Cardiac fibroblast (primary cell): Measurements from ENCODE around the gene FOXK1.
A peak's percentile ranks its signal among the peaks of the same experiment; 100 is the strongest.

Experiments used
- DNase-seq, 2 donors: peaks; one replicate each; pipeline versions ENCODE4 v3.0.0 to v3.0.0-alpha.2; 2010; ENCODE audit warnings: low read depth in 2 of 2
- H3K4me3 ChIP-seq, 2 donors: replicated peaks in 1 of 2; 1 replicate in 1 of 2; 2 replicates in 1 of 2; pipeline ENCODE4 v1.5.1; 2011; ENCODE audit warnings: low read depth in 2 of 2, low read length in 2 of 2, mild to moderate bottlenecking in 2 of 2, moderate library complexity in 1 of 2
- TF ChIP-seq, protein P1 (sequence below): IDR thresholded peaks from one replicate; pipeline ENCODE4 v1.5.1; 2011; ENCODE audit warnings: low read depth, mild to moderate bottlenecking, low read length, inconsistent platforms

The FOXK1 gene

GRCh38 chr7:4655896-4656295 lies 26.2 kb upstream of the FOXK1 start:
- DNase-seq: no peak
- TF ChIP-seq, protein P1, sequence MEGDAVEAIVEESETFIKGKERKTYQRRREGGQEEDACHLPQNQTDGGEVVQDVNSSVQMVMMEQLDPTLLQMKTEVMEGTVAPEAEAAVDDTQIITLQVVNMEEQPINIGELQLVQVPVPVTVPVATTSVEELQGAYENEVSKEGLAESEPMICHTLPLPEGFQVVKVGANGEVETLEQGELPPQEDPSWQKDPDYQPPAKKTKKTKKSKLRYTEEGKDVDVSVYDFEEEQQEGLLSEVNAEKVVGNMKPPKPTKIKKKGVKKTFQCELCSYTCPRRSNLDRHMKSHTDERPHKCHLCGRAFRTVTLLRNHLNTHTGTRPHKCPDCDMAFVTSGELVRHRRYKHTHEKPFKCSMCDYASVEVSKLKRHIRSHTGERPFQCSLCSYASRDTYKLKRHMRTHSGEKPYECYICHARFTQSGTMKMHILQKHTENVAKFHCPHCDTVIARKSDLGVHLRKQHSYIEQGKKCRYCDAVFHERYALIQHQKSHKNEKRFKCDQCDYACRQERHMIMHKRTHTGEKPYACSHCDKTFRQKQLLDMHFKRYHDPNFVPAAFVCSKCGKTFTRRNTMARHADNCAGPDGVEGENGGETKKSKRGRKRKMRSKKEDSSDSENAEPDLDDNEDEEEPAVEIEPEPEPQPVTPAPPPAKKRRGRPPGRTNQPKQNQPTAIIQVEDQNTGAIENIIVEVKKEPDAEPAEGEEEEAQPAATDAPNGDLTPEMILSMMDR: no peak

GRCh38 chr7:4657640-4658417 lies 24.3 kb upstream of the FOXK1 start:
- no peak overlapping the region for H3K4me3 ChIP-seq
- TF ChIP-seq, protein P1: no peak
- no peak for DNase-seq

More at GRCh38 chr7:4655896-4656295, 26.2 kb upstream of the FOXK1 start:
- H3K4me3 ChIP-seq: no peak overlapping the region

GRCh38 chr7:4659551-4660286 lies 22.4 kb upstream of the FOXK1 start:
- no peak for DNase-seq
- TF ChIP-seq, protein P1: peak; percentile 34
- no peak overlapping the region for H3K4me3 ChIP-seq

GRCh38 chr7:4661871-4662270 lies 20.2 kb upstream of the FOXK1 start:
- peak in 1 of 2 donors; percentile 63 for DNase-seq
- no peak overlapping the region for H3K4me3 ChIP-seq
- TF ChIP-seq, protein P1: no peak

DNA sequence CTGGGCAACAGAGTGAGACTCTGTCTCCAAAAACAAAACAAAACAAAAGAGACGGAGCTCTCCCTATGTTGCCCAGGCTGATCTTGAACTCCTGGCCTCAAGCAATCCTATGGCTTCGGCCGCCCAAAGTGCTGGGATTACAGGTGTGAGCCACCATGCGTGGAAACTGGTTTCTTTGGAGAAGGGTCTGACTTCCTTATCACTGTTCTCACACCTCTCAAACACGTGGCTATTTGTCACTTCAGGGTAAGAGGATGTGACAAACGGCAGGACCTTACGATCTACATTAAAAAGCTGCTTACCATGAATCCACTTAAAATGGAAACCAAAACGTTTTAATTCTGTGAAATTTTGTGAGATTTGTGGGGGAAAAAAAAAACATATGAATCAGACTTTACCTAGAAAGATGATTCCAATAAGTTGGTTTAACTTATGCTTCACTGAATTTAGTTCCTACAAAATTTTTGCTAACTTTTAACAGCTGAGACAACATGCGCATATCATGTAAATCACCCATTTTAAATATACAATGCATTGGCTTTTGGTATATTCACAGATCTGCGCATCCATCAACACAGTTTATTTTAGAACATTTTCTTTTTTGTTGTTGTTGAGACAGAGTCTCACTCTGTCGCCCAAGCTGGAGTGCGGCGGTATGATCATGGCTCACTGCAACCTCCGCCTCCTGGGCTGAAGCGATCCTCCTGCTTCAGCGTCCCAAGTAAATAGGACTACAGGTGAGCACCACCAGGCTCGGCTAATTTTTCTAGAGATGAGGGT lies 18.7 kb upstream of the FOXK1 start:
- TF ChIP-seq, protein P1: no peak
- no peak overlapping the region for H3K4me3 ChIP-seq
- no peak for DNase-seq

- TF ChIP-seq, protein P1: no peak
- peak; percentile 90 to 98 for DNase-seq
- no peak overlapping the region for H3K4me3 ChIP-seq
These were observed 16.4 kb upstream of the FOXK1 start for GRCh38 chr7:4665661-4666060.
